ENCODE measurements around the gene CYTIP.

DNA sequence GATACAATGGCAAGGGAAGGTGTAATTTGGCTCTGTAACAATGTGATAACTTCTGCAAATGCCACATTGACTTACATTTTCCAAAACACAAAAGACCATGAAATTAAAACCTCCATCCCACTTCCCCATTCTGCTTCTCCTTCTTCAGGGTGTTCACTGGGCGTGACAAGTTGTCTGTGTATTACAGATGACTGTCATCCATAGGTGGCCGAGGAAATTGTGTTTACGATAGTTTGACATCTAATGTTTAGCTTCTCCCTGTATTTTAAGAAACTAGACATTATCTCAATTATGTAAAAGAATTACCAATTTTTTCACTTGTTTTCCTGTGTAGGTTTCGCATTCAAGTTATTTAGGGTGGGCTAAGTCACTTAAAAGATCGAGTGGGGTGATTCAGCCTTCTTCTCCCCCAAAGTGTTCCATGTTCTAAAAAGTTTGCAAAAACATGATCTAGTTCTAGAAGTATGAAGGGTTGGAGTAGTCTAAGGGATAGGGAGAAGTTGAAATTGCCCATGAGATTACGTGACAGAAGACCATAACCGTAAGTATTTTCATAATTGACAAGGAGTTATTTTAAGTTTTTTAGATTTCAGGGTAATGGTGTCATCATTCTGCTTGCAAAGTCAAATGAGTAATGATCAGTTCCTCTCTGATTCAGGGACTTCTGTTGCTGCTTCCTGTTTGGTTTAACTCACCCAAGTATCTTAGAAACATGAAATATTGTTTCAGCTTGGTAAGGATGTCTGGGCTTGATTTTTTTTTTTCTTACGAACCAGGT is 25.2 kb upstream of the CYTIP start:
- TF ChIP-seq POLR2AphosphoS5 (IDR thresholded peaks at IDR 0.05) (no peak), EZH2 (IDR thresholded peaks at IDR 0.05; ENCODE audit: borderline replicate concordance, insufficient read depth, low read length, poor library complexity, severe bottlenecking) (no peak), CTCF (IDR thresholded peaks at IDR 0.05; ENCODE audit: poor library complexity, severe bottlenecking) (no peak), MXI1 (conservative IDR thresholded peaks at IDR 0.05; ENCODE audit: poor library complexity, severe bottlenecking) (no peak), EP300 (conservative IDR thresholded peaks at IDR 0.05; ENCODE audit: poor library complexity, severe bottlenecking) (no peak), TAF1 (IDR thresholded peaks at IDR 0.05; ENCODE audit: low read depth) (no peak), RAD21 (conservative IDR thresholded peaks at IDR 0.05) (no peak), SMC3 (conservative IDR thresholded peaks at IDR 0.05; ENCODE audit: poor library complexity) (no peak), REST (IDR thresholded peaks at IDR 0.05; ENCODE audit: borderline replicate concordance) (no peak)
